Mesothelial cell of epicardium (in vitro differentiated cells): Measurements from ENCODE around the gene POLR1H. TPM values are rescaled to one million over a fixed set of nuclear protein-coding genes. Genes with fewer than 3 reads are reported as not detected.

Source experiments
- DNase-seq, 2 experiments: peaks; one replicate each; pipeline ENCODE4 v3.0.0; 2021; ENCODE audit warnings: low spot score in 2 of 2; ENCODE audit not compliant: unreplicated experiment in 2 of 2
- H3K27ac Mint-ChIP-seq: 2 replicates; pipeline ENCODE4 v1.8.0; 2021; ENCODE audit warnings: mixed read lengths
- H3K27me3 Mint-ChIP-seq: 2 replicates; pipeline ENCODE4 v1.8.0; 2021; ENCODE audit warnings: low read depth, mixed read lengths
- H3K36me3 Mint-ChIP-seq: 2 replicates; pipeline ENCODE4 v1.8.0; 2021; ENCODE audit warnings: mixed read lengths
- H3K4me1 Mint-ChIP-seq: 2 replicates; pipeline ENCODE4 v1.8.0; 2021; ENCODE audit warnings: mixed read lengths
- H3K4me3 Mint-ChIP-seq: 2 replicates; pipeline ENCODE4 v1.8.0; 2021; ENCODE audit warnings: mild to moderate bottlenecking, moderate library complexity, mixed read lengths
- H3K9me3 Mint-ChIP-seq: 2 replicates; pipeline ENCODE4 v1.8.0; 2021; ENCODE audit warnings: mixed read lengths
- total RNA-seq: library from RNA; stranded (reverse); gene quantifications from 3 replicates; pipeline ENCODE4 v1.2.1, GENCODE V29; 2021
- TF ChIP-seq, protein P1 (sequence below): fragments of 200-600 bp; sonication (generic); IDR thresholded peaks from one replicate; pipeline ENCODE4 v1.5.0; 2021; ENCODE audit warnings: antibody characterized with exemption; ENCODE audit not compliant: unreplicated experiment

Gene POLR1H
- total RNA-seq, 1 donor from 2014 or later = 31.1 TPM

DNA sequence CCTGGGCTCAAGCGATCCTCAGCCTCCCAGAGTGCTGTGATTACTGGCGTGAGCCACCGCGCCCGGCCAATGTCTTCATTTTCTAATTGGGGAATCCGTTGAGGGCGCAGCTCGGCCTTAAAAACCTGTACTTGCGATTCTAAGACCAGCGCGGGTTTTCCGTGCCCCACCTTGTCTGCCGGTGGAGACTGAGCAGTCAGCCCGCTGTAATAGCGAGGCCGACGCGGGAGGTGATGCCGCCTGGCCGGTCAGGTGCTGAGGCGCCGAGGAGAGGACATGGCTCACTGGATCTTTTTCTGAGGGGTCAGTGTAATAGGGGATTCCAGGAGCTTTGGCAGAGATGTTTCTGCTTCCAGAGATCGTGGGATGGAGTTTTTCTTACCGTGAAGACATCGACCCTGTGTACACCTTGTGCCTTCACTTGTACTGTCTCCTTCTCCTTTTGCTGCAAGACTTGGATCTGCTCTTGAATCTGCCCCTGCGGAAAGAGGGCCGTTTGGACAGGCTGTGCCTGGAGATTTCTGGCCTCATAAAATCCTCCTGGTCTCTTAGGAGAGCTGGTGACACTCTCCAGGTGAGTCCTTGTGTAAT lies 50.3 kb downstream of the POLR1H start:
- Mint-ChIP-seq H3K27me3 (peaks cover 85% of the 10 kb centered on the region), H3K27ac (no peak overlapping the region)

DNA sequence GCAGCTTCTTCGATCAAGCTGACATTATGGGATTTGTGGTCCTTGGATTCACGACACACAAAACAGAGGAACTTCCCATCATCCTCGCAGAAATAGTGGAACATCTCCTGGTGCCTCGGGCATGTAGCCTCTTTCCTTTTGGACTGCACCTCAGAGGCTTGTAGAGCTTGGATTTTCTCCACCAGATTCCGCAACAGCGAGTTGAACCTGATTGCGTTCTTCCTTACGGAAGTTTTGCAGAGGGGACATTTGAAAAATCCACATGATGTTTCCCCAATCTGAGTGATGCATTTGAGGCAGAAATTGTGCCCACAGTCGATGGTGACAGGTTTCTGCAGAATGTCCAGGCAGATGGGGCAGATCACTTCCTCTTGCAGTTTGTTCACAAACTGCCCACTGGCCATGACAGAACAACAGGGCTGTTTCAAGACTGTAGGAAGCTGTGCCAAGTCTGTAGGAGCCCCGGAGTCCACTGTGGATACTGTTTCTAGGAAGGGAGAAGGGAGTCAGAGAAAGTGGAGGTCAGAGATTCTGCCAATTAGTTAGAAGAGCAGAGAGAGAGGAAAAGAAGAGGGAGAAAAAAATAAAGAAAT lies 51.4 kb downstream of the POLR1H start:
- no peak for DNase-seq
- H3K27ac Mint-ChIP-seq = no peak overlapping the region
- no peaks in the 10 kb centered on the region for H3K4me1 Mint-ChIP-seq
- H3K9me3 Mint-ChIP-seq = no peaks in the 10 kb centered on the region
- H3K27me3 Mint-ChIP-seq = peaks cover 79% of the 10 kb centered on the region
- TF ChIP-seq, protein P1, sequence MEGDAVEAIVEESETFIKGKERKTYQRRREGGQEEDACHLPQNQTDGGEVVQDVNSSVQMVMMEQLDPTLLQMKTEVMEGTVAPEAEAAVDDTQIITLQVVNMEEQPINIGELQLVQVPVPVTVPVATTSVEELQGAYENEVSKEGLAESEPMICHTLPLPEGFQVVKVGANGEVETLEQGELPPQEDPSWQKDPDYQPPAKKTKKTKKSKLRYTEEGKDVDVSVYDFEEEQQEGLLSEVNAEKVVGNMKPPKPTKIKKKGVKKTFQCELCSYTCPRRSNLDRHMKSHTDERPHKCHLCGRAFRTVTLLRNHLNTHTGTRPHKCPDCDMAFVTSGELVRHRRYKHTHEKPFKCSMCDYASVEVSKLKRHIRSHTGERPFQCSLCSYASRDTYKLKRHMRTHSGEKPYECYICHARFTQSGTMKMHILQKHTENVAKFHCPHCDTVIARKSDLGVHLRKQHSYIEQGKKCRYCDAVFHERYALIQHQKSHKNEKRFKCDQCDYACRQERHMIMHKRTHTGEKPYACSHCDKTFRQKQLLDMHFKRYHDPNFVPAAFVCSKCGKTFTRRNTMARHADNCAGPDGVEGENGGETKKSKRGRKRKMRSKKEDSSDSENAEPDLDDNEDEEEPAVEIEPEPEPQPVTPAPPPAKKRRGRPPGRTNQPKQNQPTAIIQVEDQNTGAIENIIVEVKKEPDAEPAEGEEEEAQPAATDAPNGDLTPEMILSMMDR = no peak
- H3K4me3 Mint-ChIP-seq = no peak overlapping the region
- H3K36me3 Mint-ChIP-seq = no peaks in the 10 kb centered on the region

More for the DNA sequence above, 50.3 kb downstream of the POLR1H start:
- H3K4me3 Mint-ChIP-seq = no peak overlapping the region
- no peaks in the 10 kb centered on the region for H3K9me3 Mint-ChIP-seq
- DNase-seq = no peak
- no peaks in the 10 kb centered on the region for H3K4me1 Mint-ChIP-seq
- TF ChIP-seq, protein P1 = no peak
- H3K36me3 Mint-ChIP-seq = no peaks in the 10 kb centered on the region

DNA sequence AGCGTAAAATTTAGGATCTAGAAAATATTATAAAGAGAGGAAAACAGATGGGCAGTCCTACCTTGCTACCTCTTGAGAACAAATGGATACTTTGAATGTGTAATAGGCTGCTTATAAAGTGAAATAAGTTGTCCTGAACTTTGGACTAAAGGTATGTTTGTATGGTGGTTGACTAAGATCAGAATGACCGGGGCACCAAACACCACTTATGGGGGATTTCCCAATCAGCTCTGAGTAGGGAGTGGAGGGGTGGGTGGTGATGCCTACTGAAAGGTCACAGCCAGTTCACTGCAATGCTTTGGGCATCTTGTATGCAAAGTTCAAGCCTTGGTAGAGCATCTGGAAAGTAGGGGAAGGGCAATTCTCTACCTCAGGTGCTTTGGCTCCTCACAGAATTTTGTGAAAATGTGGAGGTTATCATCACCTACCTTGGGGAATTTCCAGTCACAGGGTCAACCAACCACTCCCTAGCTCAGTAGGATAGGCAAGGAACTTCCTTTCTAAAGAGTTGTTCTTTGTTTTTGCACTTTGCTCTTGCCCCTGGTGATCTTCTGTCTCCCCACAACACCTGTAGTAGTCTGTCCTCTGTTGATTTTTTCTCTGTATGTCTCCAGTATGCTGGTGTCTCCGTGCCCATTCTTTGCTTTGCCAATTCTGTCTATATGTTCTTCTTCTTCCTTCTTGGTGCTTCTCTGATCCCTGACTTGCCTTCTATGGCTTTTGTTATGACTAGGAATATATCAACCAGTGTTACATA lies 52.1 kb downstream of the POLR1H start, which contains the start of gene TRIM31:
Gene TRIM31 (minus strand): TSS at position 88 of the 757 bp plus-strand sequence. CDS start 285 bp downstream, outside the sequence.
- Mint-ChIP-seq H3K27me3 (peaks cover 76% of the 10 kb centered on the region), H3K4me3 (no peak within 1 kb of the TSS), H3K9me3 (no peaks in the 10 kb centered on the region), H3K27ac (no peak within 1 kb of the TSS), H3K4me1 (no peaks in the 10 kb centered on the region), H3K36me3 (no peaks in the 10 kb centered on the region)
- no peak for DNase-seq
- TF ChIP-seq, protein P1 = no peak

DNA sequence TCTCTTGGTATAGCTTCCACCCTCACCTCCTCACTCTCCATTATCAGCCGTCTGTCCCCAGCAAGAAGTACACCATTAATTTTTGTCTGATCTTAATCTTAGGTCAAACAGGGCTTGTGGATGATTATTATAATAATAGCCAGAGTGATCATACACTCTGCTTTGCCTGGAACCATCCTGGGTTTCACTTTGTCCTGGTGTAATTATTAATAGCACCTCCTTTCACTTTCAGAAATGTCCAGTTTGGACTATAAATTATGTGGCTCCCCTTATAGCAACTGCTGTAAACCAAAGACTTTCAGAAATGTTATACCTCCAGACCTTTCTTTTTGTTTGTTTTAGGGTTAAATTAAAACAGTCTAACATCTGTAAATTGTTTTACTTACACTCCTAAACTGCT lies 52.8 kb downstream of the POLR1H start:
- Mint-ChIP-seq H3K4me3 (no peak overlapping the region), H3K27me3 (peaks cover 74% of the 10 kb centered on the region), H3K27ac (no peak overlapping the region), H3K9me3 (no peaks in the 10 kb centered on the region), H3K4me1 (no peaks in the 10 kb centered on the region), H3K36me3 (no peaks in the 10 kb centered on the region)
- TF ChIP-seq, protein P1 = no peak
- no peak for DNase-seq

Other genes starting within 250 kb of the POLR1H start
- 0.29 to 0.70 TPM (median 0.56 TPM) in 3 replicates for gene HLA-G, start 233.4 kb upstream of the POLR1H start, total RNA-seq
- gene HLA-A, start 118.7 kb upstream of the POLR1H start, total RNA-seq = 112 to 115 TPM (median 113 TPM) in 3 replicates
- 29.7 to 32.2 TPM (median 30.0 TPM) in 3 replicates for gene PPP1R11, start 5.9 kb downstream of the POLR1H start, total RNA-seq
- not detected in 3 replicates for gene RNF39, start 14.5 kb downstream of the POLR1H start, total RNA-seq
- gene TRIM31, start 51.8 kb downstream of the POLR1H start, total RNA-seq = 0.58 to 0.68 TPM in 2 of 3 replicates, not detected in the other
- gene TRIM40, start 74.9 kb downstream of the POLR1H start, total RNA-seq = not detected in 3 replicates
- gene TRIM10, start 99.9 kb downstream of the POLR1H start, total RNA-seq = not detected in 3 replicates
- not detected in 3 replicates for gene TRIM15, start 102.3 kb downstream of the POLR1H start, total RNA-seq
- 55.4 to 58.3 TPM (median 56.9 TPM) in 3 replicates for gene TRIM26, start 152.1 kb downstream of the POLR1H start, total RNA-seq